ENCODE measurements around the gene MARS1.
"Not testable (repeated sequence)": the region's sequence is repeated elsewhere in the genome, so short reads cannot be mapped to it uniquely, and the experiment has no call there.

Gene MARS1

GRCh38 chr12:57474430-57474829, 13.4 kb upstream of the MARS1 start:
- DNase-seq: no peak

DNA sequence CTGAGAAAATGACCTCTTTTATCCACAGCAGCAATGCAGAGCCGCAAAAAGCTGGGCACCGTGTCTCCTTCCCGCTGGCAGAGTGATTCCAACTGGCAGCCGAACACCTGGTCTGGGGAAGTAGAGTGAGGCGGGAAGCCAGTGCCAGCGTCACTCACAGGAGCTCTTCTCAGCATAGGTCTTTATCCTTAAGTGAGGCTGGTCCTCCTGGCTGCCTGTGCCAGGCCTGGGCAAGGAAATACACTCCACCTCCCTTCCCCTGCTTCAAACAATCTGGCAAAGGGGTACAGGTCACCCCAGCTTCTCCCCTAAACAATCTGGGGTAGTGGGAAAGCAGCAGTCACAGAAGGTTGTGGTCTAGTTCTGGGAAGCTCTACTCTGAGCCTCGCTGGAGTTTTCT, 13.0 kb upstream of the MARS1 start:
- no peak for DNase-seq

- DNase-seq: no peak
Measured at GRCh38 chr12:57475271-57476161, 12.4 kb upstream of the MARS1 start.

GRCh38 chr12:57476162-57476992, 11.5 kb upstream of the MARS1 start:
- peak; percentile 77 for DNase-seq

DNA sequence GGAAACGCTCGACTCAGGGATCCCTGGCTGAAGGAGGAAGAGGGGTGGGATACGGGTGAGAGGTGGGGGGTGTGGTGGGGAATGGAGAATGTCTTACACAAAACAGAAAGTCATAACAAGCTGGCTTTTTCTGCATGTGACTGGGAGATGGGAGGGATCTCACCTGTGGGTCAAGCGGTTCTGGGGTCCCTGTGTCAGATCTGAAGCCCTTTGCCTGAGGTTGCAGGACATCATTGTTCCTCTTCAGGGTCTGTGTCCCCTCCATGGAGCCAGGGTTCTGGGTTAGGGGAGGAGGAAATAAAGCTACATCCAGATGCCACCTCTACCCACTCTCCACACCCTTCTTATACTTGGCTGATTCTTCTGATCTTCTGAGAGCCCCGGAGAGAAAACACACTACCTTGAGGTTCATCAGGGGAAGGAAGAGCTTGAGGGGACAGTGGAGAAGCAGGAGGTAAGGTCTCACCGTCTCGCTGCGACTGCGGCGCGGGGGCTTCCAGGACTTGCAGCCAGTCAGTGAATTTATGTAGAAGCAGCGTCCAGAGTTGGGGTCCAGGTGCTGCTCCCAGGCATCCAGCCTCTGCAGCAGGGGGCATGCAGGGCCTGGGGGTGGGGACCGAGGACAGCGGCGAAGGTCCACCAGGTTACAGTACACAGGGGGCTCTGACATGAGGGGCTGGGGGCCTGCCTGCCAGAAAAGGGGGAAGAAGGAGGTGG, 10.7 kb upstream of the MARS1 start:
- DNase-seq: no peak

DNA sequence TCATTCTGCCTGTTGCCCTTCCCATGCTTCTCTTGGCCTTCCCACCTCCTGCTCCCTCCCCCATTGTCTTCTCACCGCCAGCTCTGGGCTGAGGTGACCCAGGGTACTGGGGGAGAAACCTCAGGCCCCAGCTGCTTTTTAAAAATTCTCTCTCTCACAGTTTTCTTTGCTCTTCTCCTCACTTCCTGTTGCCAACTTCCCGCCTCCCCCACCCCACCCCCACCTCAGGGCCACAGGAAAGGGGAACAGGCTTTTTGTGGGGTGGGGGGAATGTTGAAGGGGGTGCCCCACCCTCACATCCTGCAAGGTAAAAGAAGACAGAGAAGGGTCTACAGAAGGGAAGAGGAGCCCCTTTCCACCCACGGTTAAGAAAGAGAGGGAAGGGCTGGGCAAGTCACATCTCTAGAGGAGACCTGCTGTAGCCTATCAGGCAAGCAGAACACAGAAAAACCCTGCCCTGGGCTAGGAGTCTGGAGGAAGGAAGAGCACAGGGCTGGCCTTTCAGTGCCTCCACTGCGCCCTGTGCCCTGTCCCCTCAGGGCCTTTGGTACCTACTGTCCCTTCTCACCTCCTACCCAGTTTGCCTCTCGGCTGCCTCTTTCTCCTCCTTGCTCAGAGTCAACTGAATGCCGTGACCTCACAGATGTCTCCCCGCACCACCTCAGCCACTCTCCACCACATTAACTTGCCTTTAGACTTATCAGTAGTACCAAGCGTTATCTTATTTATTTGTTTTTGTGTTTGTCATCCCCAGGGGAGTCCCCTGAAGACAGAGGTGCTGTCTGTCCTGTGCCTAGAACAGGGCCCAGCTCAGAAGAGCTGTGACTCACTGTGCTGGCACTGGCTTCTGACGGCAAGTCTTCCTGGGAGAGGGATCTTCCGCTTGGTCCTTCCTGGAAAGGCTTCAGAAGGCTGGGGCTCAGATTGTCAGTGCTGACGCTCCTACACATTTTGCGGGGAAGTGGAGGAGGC, 9.9 kb upstream of the MARS1 start:
- DNase-seq: peak; percentile 37

DNA sequence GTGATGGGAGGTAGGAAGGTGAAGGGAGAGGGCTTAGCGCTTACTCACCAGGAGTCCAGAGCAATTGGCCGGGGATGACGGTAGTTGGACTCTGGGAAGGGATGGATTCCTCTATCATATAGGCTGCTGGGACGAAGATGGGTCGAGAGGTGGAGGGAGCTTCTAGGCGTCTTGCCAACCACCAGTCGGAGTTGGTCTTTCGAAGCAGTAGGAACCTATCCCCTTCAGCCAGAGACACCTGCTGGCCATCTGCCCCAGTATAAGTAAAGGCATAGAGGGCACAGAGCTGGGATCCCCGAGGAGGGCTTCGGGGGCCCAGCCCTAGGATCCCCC, 8.9 kb upstream of the MARS1 start:
- DNase-seq: no peak

GRCh38 chr12:57479376-57480115, 8.3 kb upstream of the MARS1 start, which contains the start of gene ARHGAP9:
ARHGAP9 (minus strand) TSS chr12:57479866; CDS start chr12:57479406, 460 bp downstream.
- DNase-seq: peak; percentile 41

DNA sequence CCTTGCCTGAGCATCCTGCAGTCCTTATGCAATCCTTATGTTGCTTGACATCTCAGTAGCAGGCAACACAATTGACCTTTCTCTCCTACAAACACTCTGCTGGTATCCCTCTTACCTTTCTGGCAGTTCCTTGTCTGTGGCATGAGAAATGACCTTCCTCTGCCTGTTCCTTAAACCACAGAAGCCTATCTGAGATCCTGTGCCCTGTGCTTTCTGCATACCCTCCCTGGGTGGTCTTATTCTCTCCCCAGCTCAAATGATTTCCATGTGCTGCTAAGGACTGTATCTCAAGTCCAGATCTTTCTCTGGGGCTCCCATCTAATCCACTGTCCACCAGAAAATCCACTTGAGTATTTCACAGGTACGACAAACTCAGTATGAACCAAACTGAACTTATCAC, 6.2 kb upstream of the MARS1 start:
- no peak for DNase-seq

- DNase-seq: no peak
Measured at GRCh38 chr12:57483466-57483865, 4.4 kb upstream of the MARS1 start.

GRCh38 chr12:57485695-57486094, 2.2 kb upstream of the MARS1 start:
- DNase-seq: no peak

GRCh38 chr12:57487055-57487596, 742 bp upstream of the MARS1 start:
- DNase-seq: no peak

GRCh38 chr12:57488402-57489156, 711 bp downstream of the MARS1 start:
- DNase-seq: no peak

GRCh38 chr12:57489157-57489641, 1.3 kb downstream of the MARS1 start:
- DNase-seq: no peak

GRCh38 chr12:57490126-57490525, 2.3 kb downstream of the MARS1 start:
- DNase-seq: no peak

- DNase-seq: no peak
Measured at GRCh38 chr12:57491393-57492280, 3.8 kb downstream of the MARS1 start.

- not testable (repeated sequence) for DNase-seq
Measured at GRCh38 chr12:57495051-57495701, 7.3 kb downstream of the MARS1 start.

DNA sequence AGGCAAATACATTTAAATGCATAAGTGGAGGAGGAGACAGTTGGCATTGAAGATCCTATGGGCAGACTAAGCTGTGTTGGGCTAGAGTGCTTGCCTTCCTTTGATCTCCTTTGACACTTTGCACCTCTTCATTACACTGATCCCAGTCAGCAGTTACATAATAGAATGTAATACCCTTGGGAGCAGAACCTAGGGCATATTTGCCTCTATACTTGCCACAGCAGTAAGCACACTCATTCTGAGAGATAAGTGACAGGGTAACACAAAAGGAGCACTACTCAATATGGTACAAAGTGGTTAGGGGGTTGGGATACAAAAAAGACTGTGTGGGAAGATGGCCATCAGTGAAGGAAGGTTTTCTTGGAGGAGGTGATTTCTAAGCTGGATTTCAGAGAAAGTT, 9.0 kb downstream of the MARS1 start:
- no peak for DNase-seq
